K562 (cell line): ENCODE data around the gene HOXB6. TPM values are rescaled to one million over a fixed set of nuclear protein-coding genes. Genes with fewer than 3 reads are reported as not detected.

Experiments used
- DIDO1 ChIP-seq: fragments of 450-650 bp; IDR thresholded peaks from 2 replicates; pipeline ENCODE4 v1.6.1; 2016; ENCODE audit warnings: low read depth, missing biosample characterization, missing genetic modification characterization
- HSF4 ChIP-seq: fragments of 250-450 bp; sonication (Bioruptor Pico); IDR thresholded peaks from 2 replicates; pipeline ENCODE4 v2.1.2; 2022; ENCODE audit warnings: mild to moderate bottlenecking, moderate library complexity, borderline replicate concordance
- PHF21A ChIP-seq: fragments of 450-650 bp; IDR thresholded peaks from 2 replicates; pipeline ENCODE4 v1.6.1; 2017; ENCODE audit warnings: low read depth, borderline replicate concordance
- RBFOX2 ChIP-seq: fragments of 200-400 bp; formaldehyde crosslinking; IDR thresholded peaks from 2 replicates; pipeline ENCODE4 v1.6.1; 2017; ENCODE audit warnings: low read depth, mild to moderate bottlenecking, low read length, moderate library complexity
- ZNF431 ChIP-seq: sonication (generic); formaldehyde crosslinking; IDR thresholded peaks from 2 replicates; pipeline ENCODE4 v1.8.0; 2022; ENCODE audit warnings: mild to moderate bottlenecking, missing genetic modification reagents
- ZNF696 ChIP-seq: fragments of 250-450 bp; sonication (Bioruptor Pico); conservative IDR thresholded peaks from 2 replicates; pipeline ENCODE4 v1.4.0; 2020; ENCODE audit warnings: mild to moderate bottlenecking, moderate library complexity
- polyA plus RNA-seq, 8 experiments: library from polyadenylated mRNA; depleted of rRNA in 4 of 8; stranded (reverse) in 5 of 8; unstranded in 3 of 8; fragments of >200 nt; fragmentation: Nextera tagmentation in 2 of 8; fragmentation: Illumina TruSeq in 1 of 8; extraction: Ambion mirVana in 2 of 8; extraction: Trizol in 1 of 8; gene quantifications; 2 replicates each; pipeline versions ENCODE4 v1.2.1 to v1.2.3, GENCODE V29; 2011 to 2014; ENCODE audit warnings: inconsistent platforms in 1 of 8, missing spikeins in 1 of 8
- total RNA-seq, 7 experiments: library from RNA; depleted of rRNA in 6 of 7; stranded (reverse); fragments of >200 nt in 6 of 7; fragmentation: Illumina TruSeq in 2 of 7; extraction: Trizol in 2 of 7; gene quantifications; 2 replicates each; pipeline versions ENCODE4 v1.2.1 to v1.2.3, GENCODE V29; 2011 to 2021; ENCODE audit warnings: low replicate concordance in 1 of 7
- TF ChIP-seq, protein P1 (sequence below): fragments of 200-800 bp; sonication (Bioruptor generic); IDR thresholded peaks from 2 replicates; pipeline ENCODE4 v1.6.1; 2017; ENCODE audit warnings: missing genetic modification characterization, missing compliant biosample characterization
- TF ChIP-seq, protein P2 (sequence below), 2 experiments: IDR thresholded peaks; 2 replicates each; pipeline ENCODE4 v1.6.1; 2012; ENCODE audit warnings: improper control_type of control experiment in 2 of 2, low read depth in 2 of 2, low read length in 2 of 2, borderline replicate concordance in 1 of 2
- TF ChIP-seq, protein P3 (sequence below): sonication (generic); formaldehyde crosslinking; IDR thresholded peaks from 2 replicates; pipeline ENCODE4 v1.8.0; 2022; ENCODE audit warnings: missing genetic modification reagents, mild to moderate bottlenecking, moderate library complexity, borderline replicate concordance
- TF ChIP-seq, protein P4 (sequence below): sonication (generic); formaldehyde crosslinking; IDR thresholded peaks from 2 replicates; pipeline ENCODE4 v1.8.0; 2022; ENCODE audit warnings: missing genetic modification reagents, mild to moderate bottlenecking, borderline replicate concordance
- TF ChIP-seq, protein P5 (sequence below): IDR thresholded peaks from 2 replicates; pipeline ENCODE4 v1.6.1; 2016; ENCODE audit warnings: missing genetic modification characterization, missing compliant biosample characterization
- TF ChIP-seq, protein P6 (sequence below): sonication (generic); formaldehyde crosslinking; IDR thresholded peaks from 2 replicates; pipeline ENCODE4 v1.8.0; 2023; ENCODE audit warnings: mild to moderate bottlenecking, missing genetic modification reagents

HOXB6 gene
- total and polyA plus RNA-seq, 9 of the 15 experiments (the other 6 are each of a cell fraction or from before 2014, with no cell fraction given): 1.2 to 14.8 (median 4.9) TPM

DNA sequence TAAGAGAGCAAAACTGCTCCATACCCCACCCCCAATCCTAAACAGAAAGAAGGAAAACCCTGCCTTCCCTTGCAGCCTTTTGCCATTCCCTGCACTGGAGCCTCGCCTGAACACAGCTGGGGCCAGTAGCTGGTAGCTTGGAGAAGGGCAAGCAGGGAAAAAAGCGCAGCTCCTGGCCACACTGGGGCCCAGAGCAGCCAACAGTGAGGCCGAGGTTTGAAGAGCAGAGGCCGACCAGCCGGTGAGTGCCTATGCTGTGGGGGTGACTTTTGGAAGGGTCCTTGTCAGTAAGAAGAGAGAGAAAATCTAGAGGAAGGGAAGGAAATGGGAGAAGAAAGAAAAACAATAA is 24.6 kb upstream of the HOXB6 start (continued):
- TF ChIP-seq, protein P1, sequence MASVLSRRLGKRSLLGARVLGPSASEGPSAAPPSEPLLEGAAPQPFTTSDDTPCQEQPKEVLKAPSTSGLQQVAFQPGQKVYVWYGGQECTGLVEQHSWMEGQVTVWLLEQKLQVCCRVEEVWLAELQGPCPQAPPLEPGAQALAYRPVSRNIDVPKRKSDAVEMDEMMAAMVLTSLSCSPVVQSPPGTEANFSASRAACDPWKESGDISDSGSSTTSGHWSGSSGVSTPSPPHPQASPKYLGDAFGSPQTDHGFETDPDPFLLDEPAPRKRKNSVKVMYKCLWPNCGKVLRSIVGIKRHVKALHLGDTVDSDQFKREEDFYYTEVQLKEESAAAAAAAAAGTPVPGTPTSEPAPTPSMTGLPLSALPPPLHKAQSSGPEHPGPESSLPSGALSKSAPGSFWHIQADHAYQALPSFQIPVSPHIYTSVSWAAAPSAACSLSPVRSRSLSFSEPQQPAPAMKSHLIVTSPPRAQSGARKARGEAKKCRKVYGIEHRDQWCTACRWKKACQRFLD (CRISPR knock-in tag): no peak
- TF ChIP-seq, protein P2, sequence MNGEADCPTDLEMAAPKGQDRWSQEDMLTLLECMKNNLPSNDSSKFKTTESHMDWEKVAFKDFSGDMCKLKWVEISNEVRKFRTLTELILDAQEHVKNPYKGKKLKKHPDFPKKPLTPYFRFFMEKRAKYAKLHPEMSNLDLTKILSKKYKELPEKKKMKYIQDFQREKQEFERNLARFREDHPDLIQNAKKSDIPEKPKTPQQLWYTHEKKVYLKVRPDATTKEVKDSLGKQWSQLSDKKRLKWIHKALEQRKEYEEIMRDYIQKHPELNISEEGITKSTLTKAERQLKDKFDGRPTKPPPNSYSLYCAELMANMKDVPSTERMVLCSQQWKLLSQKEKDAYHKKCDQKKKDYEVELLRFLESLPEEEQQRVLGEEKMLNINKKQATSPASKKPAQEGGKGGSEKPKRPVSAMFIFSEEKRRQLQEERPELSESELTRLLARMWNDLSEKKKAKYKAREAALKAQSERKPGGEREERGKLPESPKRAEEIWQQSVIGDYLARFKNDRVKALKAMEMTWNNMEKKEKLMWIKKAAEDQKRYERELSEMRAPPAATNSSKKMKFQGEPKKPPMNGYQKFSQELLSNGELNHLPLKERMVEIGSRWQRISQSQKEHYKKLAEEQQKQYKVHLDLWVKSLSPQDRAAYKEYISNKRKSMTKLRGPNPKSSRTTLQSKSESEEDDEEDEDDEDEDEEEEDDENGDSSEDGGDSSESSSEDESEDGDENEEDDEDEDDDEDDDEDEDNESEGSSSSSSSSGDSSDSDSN (IDR thresholded peaks at IDR 0.05; ENCODE audit: borderline replicate concordance in 1 of 2, low read depth in 2 of 2, low read length in 2 of 2): peak in 1 of 2 experiments; percentile 49; a peak in 2 of 4 replicates
- TF ChIP-seq ZNF431 (no peak), ZNF696 (CRISPR knock-in tag) (no peak), PHF21A (no peak), HSF4 (CRISPR knock-in tag) (no peak), RBFOX2 (0 out of 2 replicates have a peak, but pooled peaks have one; percentile 29), DIDO1 (no peak)
- TF ChIP-seq, protein P3, sequence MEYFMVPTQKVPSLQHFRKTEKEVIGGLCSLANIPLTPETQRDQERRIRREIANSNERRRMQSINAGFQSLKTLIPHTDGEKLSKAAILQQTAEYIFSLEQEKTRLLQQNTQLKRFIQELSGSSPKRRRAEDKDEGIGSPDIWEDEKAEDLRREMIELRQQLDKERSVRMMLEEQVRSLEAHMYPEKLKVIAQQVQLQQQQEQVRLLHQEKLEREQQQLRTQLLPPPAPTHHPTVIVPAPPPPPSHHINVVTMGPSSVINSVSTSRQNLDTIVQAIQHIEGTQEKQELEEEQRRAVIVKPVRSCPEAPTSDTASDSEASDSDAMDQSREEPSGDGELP: peak; percentile 49; the same call in 1 of the 2 replicates
- TF ChIP-seq, protein P4, sequence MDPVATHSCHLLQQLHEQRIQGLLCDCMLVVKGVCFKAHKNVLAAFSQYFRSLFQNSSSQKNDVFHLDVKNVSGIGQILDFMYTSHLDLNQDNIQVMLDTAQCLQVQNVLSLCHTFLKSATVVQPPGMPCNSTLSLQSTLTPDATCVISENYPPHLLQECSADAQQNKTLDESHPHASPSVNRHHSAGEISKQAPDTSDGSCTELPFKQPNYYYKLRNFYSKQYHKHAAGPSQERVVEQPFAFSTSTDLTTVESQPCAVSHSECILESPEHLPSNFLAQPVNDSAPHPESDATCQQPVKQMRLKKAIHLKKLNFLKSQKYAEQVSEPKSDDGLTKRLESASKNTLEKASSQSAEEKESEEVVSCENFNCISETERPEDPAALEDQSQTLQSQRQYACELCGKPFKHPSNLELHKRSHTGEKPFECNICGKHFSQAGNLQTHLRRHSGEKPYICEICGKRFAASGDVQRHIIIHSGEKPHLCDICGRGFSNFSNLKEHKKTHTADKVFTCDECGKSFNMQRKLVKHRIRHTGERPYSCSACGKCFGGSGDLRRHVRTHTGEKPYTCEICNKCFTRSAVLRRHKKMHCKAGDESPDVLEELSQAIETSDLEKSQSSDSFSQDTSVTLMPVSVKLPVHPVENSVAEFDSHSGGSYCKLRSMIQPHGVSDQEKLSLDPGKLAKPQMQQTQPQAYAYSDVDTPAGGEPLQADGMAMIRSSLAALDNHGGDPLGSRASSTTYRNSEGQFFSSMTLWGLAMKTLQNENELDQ (CRISPR knock-in tag): no peak
- TF ChIP-seq, protein P5, sequence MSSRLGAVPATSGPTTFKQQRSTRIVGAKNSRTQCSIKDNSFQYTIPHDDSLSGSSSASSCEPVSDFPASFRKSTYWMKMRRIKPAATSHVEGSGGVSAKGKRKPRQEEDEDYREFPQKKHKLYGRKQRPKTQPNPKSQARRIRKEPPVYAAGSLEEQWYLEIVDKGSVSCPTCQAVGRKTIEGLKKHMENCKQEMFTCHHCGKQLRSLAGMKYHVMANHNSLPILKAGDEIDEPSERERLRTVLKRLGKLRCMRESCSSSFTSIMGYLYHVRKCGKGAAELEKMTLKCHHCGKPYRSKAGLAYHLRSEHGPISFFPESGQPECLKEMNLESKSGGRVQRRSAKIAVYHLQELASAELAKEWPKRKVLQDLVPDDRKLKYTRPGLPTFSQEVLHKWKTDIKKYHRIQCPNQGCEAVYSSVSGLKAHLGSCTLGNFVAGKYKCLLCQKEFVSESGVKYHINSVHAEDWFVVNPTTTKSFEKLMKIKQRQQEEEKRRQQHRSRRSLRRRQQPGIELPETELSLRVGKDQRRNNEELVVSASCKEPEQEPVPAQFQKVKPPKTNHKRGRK: 0 out of 2 replicates have a peak, but pooled peaks have one; percentile 23
- TF ChIP-seq, protein P6, sequence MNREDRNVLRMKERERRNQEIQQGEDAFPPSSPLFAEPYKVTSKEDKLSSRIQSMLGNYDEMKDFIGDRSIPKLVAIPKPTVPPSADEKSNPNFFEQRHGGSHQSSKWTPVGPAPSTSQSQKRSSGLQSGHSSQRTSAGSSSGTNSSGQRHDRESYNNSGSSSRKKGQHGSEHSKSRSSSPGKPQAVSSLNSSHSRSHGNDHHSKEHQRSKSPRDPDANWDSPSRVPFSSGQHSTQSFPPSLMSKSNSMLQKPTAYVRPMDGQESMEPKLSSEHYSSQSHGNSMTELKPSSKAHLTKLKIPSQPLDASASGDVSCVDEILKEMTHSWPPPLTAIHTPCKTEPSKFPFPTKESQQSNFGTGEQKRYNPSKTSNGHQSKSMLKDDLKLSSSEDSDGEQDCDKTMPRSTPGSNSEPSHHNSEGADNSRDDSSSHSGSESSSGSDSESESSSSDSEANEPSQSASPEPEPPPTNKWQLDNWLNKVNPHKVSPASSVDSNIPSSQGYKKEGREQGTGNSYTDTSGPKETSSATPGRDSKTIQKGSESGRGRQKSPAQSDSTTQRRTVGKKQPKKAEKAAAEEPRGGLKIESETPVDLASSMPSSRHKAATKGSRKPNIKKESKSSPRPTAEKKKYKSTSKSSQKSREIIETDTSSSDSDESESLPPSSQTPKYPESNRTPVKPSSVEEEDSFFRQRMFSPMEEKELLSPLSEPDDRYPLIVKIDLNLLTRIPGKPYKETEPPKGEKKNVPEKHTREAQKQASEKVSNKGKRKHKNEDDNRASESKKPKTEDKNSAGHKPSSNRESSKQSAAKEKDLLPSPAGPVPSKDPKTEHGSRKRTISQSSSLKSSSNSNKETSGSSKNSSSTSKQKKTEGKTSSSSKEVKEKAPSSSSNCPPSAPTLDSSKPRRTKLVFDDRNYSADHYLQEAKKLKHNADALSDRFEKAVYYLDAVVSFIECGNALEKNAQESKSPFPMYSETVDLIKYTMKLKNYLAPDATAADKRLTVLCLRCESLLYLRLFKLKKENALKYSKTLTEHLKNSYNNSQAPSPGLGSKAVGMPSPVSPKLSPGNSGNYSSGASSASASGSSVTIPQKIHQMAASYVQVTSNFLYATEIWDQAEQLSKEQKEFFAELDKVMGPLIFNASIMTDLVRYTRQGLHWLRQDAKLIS (CRISPR knock-in tag): peak; percentile 58; the same call in 1 of the 2 replicates
